Kidney epithelial cell (primary cell): ENCODE data around the gene NGEF. TPM values are rescaled to one million over a fixed set of nuclear protein-coding genes. Genes with fewer than 3 reads are reported as not detected.

Experiments
- DNase-seq: peaks from one replicate; pipeline ENCODE4 v3.0.0-alpha.2; 2010; ENCODE audit warnings: low read depth
- H3K27me3 ChIP-seq: 2 replicates; pipeline ENCODE4 v1.6.0; 2011; ENCODE audit warnings: low read length; ENCODE audit not compliant: control insufficient read depth, insufficient read depth
- H3K36me3 ChIP-seq: 2 replicates; pipeline ENCODE4 v1.5.1; 2011; ENCODE audit warnings: low read length; ENCODE audit not compliant: control insufficient read depth, insufficient read depth
- H3K4me3 ChIP-seq: 2 replicates; pipeline ENCODE4 v1.5.1; 2011; ENCODE audit warnings: low read depth, mild to moderate bottlenecking, control low read depth, low read length
- total RNA-seq: library from RNA; depleted of rRNA; stranded (reverse); fragments of >200 nt; gene quantifications from 2 replicates; pipeline ENCODE4 v1.2.3, GENCODE V29; 2015
- TF ChIP-seq, protein P1 (sequence below): IDR thresholded peaks from 2 replicates; pipeline ENCODE4 v1.5.1; 2011; ENCODE audit warnings: mild to moderate bottlenecking, moderate library complexity, low read length, control low read depth, inconsistent platforms; ENCODE audit not compliant: insufficient read depth, poor library complexity, severe bottlenecking

The NGEF gene
- total RNA-seq, 1 donor from 2014 or later: 2.5 TPM

DNA sequence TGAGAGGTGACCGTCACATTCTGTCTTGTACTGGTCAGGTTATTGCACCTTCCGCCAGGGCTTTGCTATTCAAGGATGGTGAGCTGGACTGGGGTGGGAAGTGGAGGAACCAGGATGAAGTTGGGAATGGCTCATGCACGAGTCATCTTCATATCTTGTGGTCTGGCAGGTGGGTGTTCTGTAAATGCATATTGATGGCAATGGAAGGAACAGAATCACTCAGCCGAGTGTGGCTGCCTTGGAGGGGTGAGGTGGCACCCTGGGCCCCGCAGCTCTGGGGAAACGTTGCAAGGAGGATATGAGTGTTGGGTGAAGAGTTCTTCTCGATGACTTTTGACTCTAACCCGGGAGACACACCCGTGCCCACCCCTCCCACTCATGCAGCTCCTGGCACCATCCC, 20.6 kb upstream of the NGEF start:
- H3K36me3 ChIP-seq: no peaks in the 10 kb centered on the region
- TF ChIP-seq, protein P1, sequence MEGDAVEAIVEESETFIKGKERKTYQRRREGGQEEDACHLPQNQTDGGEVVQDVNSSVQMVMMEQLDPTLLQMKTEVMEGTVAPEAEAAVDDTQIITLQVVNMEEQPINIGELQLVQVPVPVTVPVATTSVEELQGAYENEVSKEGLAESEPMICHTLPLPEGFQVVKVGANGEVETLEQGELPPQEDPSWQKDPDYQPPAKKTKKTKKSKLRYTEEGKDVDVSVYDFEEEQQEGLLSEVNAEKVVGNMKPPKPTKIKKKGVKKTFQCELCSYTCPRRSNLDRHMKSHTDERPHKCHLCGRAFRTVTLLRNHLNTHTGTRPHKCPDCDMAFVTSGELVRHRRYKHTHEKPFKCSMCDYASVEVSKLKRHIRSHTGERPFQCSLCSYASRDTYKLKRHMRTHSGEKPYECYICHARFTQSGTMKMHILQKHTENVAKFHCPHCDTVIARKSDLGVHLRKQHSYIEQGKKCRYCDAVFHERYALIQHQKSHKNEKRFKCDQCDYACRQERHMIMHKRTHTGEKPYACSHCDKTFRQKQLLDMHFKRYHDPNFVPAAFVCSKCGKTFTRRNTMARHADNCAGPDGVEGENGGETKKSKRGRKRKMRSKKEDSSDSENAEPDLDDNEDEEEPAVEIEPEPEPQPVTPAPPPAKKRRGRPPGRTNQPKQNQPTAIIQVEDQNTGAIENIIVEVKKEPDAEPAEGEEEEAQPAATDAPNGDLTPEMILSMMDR: no peak
- H3K4me3 ChIP-seq: no peak overlapping the region
- no peak for DNase-seq
- H3K27me3 ChIP-seq: no peaks in the 10 kb centered on the region

DNA sequence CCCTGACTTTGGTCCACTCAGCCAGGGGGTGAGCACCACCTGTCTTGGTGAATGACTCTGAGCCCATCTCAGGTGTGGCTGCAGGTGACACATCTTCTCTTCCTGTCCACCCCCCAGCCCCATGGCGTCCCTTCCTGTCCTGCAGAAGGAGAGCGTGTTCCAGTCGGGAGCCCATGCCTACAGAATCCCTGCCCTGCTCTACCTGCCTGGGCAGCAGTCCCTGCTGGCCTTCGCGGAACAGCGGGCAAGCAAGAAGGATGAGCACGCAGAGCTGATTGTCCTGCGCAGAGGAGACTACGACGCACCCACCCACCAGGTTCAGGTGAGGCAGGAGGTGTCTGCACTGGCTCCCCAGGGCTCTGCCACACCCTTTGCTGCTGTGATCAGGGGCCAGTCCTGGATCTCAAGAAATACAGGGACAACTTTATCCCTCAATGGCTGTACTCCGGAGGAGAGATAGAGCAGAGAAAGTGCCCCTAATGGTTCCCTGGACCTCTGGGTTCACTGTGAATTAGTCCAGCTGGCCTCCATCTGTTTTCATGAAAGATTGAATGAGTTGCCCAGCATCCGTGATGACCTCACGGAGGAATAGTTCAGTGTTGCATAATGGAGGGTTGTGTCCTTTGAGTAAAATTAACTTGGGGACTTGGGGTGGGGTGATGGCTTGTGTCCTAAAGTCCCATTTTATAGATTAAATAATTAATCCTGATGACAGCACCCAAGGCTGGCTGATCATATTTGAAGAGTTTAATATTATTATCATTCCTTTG, 19.7 kb upstream of the NGEF start, which contains the start of gene NEU2:
Gene NEU2 (plus strand): TSS at position 122 of the 770 bp plus-strand sequence. CDS start 0 bp downstream, at position 122.
- no peak for DNase-seq
- Histone ChIP-seq H3K4me3 (no peak within 1 kb of the TSS), H3K36me3 (no peaks in the 10 kb centered on the region), H3K27me3 (no peaks in the 10 kb centered on the region)
- TF ChIP-seq, protein P1: no peak

DNA sequence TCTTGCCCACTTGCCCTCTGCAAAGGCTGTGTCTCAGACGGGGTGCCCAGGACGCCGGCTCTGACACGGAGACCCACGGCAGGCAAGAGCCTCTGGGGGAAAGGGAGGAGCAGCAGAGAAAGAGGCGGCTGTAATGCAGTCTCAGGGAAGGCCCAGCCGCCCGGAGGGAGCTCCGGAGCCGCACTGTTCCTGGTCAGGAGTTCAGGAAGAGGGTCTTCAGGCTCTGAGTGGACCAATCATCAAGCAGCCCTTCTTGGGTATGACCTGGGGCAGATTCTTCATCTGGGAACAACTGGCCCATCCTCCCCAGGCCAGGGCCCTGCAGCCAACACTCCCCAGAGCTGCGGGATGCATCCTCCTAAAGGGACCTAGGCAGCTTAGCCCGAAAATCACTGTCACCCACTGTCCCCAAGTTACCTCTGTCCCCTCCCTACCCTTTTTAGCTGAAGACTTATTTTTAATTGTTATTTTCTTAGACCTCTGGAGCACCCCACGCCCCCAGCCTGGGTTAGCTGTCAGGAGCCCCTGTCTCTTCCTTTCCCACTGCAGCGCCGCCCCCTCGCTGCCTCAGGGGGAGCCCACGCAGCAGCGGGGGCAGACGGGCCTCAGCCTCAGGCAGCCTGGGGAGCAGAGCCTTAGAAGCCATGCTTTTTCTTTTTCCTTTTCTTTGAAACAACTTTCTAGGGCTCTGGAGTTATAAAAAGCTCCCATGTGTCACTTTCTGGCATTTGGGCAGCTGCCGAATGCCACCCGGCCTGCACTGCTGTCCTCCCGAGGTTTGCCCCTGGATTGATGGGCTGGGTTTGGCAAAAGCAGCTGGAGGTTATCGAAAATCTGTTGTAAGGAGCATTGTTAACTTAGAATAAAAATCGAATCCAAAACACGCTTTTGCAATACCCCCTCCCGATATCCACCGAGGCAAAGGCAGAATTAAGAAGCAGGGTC, 18.8 kb upstream of the NGEF start:
- no peak overlapping the region for H3K4me3 ChIP-seq
- TF ChIP-seq, protein P1: no peak
- no peaks in the 10 kb centered on the region for H3K27me3 ChIP-seq
- H3K36me3 ChIP-seq: no peaks in the 10 kb centered on the region
- DNase-seq: no peak

DNA sequence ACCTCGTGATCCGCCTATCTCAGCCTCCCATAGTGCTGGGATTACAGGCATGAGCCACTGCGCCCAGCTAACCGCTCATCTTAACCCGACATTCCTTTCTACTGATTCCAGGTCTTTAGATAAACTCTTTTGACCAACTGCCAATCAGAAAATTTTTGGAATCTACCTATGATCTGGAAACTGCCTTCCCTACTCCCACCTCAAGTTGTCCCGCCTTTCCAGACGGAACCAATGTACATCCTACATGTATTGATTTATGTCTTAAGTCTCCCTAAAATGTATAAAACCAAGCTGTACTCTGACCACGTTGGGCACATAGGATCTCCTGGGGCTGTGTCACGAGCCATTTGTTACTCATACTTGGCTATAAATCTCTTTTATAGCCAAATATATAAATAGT, 16.3 kb upstream of the NGEF start:
- TF ChIP-seq, protein P1: no peak
- no peak for DNase-seq
- Histone ChIP-seq H3K27me3 (no peaks in the 10 kb centered on the region), H3K4me3 (no peak overlapping the region), H3K36me3 (no peaks in the 10 kb centered on the region)

DNA sequence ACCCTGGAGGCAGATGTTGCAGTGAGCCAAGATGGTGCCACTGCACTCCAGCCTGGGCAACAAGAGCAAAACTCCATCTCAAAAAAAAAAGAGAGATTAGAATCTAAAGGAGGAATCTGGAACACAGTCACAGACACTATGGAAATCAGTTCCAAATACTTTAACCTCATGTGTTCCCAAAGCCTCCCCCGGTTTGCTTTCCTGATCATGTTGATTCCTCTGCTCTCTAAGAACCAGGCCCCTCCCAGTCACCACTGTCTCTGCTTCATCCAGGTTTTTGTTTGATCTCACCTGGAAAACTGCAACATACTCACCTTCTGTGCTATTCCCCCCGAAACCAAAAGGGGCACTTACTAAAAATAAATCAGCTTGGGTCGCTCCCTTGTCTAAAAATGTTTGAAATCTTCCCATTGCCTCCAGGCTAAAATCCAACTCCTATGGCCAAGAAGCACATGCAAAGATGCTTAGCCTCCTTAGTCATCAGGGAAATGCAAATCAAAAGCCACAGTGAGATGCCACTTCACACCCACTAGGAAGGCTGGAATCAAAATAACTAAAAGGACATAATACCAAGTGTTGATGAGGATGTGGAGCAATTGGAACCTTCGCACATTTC, 13.2 kb upstream of the NGEF start:
- TF ChIP-seq, protein P1: no peak
- H3K27me3 ChIP-seq: no peaks in the 10 kb centered on the region
- no peak overlapping the region for H3K4me3 ChIP-seq
- no peaks in the 10 kb centered on the region for H3K36me3 ChIP-seq
- DNase-seq: no peak
